Right lobe of liver (tissue), 4 donors: Measurements from ENCODE around the gene DIAPH3.

ENCODE experiments used
- POLR2A ChIP-seq: fragments of 450-650 bp; IDR thresholded peaks from one replicate; pipeline ENCODE4 v1.6.1; 2017; ENCODE audit warnings: antibody characterized with exemption, mild to moderate bottlenecking
- TF ChIP-seq, protein P1 (sequence below), 4 donors: fragments of 200-600 bp in 3 of 4; fragments of 450-650 bp in 1 of 4; IDR thresholded peaks; one replicate each; pipeline versions ENCODE4 v1.5.1 to v1.8.0; 2016 to 2022; ENCODE audit warnings: antibody characterized with exemption in 4 of 4, mild to moderate bottlenecking in 2 of 4
- donor health status: DM: no; HTN: no; CAD: no.
- donor health status: DM: no; HTN: no; CAD: no.
- donor health status: DM: no; HTN: yes; CAD: no.

DNA sequence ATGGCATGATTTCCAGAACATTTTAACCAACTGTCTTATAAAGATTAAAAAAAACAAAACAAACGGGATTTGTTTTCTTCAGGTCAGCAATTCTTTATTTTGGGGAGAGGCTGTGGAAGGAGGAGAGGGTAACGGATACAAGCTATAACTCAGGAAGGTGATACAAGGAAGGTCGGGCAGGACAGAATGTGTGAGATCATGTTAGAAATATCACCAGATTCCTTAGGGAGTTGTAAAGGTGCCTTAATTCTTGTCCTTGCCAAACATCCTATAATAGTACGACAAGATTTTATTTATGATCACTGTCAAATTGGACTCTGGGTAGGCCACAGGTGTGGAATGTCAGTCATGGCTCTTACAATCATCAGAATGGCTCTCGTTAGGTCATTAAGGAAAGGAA is 503.1 kb downstream of the DIAPH3 start:
- TF ChIP-seq, protein P1, sequence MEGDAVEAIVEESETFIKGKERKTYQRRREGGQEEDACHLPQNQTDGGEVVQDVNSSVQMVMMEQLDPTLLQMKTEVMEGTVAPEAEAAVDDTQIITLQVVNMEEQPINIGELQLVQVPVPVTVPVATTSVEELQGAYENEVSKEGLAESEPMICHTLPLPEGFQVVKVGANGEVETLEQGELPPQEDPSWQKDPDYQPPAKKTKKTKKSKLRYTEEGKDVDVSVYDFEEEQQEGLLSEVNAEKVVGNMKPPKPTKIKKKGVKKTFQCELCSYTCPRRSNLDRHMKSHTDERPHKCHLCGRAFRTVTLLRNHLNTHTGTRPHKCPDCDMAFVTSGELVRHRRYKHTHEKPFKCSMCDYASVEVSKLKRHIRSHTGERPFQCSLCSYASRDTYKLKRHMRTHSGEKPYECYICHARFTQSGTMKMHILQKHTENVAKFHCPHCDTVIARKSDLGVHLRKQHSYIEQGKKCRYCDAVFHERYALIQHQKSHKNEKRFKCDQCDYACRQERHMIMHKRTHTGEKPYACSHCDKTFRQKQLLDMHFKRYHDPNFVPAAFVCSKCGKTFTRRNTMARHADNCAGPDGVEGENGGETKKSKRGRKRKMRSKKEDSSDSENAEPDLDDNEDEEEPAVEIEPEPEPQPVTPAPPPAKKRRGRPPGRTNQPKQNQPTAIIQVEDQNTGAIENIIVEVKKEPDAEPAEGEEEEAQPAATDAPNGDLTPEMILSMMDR (IDR thresholded peaks at IDR 0.05) = no peak
- no peak for TF ChIP-seq POLR2A
